DMS114 treated with DMSO at 0.1 percent for 48 hours (cell line): ENCODE data around the gene LAMA2.
"Not testable (repeated sequence)": the region's sequence is repeated elsewhere in the genome, so short reads cannot be mapped to it uniquely, and the experiment has no call there.

Experiments
- DNase-seq: peaks from one replicate; lab custom pipeline; 2025; ENCODE audit not compliant: unreplicated experiment; lab: John Stamatoyannopoulos, UW

Gene LAMA2

DNA sequence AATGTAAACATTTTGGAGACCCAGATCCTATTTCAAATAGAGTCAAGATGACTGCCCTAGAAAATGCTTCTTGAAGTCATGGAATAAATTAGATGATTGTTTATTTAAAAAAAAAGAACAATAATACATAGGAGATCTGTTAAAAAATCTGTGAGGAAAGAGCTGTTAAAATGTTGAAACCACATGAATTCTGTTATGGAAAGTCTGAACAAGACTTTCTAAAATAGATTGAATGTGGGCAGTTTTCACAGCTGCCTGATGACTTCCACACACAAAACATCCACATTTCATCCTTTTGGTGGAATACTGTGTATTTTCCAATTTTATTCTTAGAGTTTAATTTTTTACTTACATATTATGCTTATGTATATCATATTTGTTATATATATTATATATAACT, 186.1 kb downstream of the LAMA2 start:
- no peak for DNase-seq

GRCh38 chr6:129073051-129073450, 190.1 kb downstream of the LAMA2 start:
- DNase-seq, result no peak

DNA sequence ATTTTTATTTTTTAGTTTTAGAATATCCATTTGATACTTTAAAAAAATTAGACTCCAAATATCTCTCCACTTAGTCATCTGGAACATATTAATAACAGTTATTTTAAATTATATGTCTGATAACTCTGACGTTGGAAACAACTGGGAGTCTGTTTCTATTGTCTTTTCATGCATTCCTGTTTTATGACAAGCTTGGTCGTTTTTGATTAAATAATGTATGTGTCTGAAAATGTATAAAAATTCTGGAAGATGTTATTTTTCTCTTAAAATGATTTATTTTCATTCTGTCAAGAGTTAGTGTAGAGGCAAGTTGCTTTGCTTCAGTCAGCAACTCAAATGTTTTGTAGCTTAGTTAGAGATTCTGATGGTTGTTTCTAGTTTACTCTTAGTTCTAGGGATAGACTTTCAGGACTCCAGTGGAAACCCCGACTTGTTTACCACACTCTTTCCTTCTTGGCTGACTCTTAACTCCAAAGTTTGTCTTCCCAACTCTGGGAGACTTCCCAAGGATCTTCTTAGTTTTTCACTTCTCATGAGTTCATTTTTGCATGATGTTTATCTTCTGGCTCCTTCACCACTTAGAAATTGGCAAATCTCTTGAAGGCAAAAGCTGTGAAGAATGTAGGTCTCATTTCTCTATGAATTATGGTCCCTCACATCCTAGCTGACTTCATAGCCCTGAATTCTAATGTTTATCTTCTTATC, 190.9 kb downstream of the LAMA2 start:
- DNase-seq, result no peak

GRCh38 chr6:129084406-129084805, 201.5 kb downstream of the LAMA2 start:
- no peak for DNase-seq

GRCh38 chr6:129088481-129088880, 205.5 kb downstream of the LAMA2 start:
- DNase-seq, result not testable (repeated sequence)

GRCh38 chr6:129089357-129089756, 206.4 kb downstream of the LAMA2 start:
- DNase-seq, result no peak

DNA sequence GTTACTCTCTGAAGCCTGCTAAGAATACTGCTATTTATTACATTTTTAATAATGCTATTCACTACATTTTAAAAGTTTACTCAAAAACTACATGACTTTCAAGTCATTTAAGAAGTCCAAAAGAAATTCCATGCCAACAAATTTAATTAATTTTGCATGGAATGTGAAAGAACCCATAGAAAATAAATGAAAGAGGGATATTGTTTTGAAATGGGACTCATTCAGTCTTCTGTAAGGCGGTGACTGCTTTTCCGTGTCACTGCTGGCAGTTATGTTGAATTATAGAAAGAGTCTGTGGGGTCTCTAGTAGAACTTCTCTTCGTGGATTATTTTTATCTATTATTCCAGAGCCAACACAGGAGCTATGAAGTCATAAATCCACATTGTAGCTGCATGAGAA, 211.2 kb downstream of the LAMA2 start:
- no peak for DNase-seq

DNA sequence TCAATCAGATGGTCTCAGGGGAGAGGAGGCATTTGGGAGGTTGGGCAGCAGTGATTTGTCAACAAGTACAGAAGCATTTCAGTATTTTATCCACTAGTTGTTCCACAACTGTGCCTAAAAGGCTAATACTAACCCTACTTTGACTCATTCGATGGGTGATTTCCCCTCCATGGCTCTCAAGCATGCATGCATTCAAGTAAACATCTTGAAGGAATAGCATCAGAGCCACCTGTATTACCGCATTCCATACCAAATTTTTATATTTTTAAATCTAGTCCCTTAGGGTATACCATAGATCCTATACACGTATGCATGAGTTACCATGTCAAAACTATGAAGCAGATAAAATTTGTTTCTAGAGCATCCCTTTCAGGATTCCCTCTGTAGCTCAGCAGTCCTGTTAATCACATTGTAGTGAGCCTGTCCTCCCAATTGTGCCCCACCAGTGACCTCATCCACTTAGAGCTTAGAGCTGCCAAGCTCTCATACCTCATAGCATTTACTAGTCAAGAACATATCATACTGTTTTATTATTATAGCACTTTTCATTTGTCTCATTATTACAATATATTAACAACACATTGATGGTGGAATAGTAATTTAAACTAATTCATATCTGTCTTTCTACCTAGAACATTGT, 213.8 kb downstream of the LAMA2 start:
- no peak for DNase-seq

GRCh38 chr6:129098061-129098553, 215.2 kb downstream of the LAMA2 start:
- DNase-seq, result no peak

DNA sequence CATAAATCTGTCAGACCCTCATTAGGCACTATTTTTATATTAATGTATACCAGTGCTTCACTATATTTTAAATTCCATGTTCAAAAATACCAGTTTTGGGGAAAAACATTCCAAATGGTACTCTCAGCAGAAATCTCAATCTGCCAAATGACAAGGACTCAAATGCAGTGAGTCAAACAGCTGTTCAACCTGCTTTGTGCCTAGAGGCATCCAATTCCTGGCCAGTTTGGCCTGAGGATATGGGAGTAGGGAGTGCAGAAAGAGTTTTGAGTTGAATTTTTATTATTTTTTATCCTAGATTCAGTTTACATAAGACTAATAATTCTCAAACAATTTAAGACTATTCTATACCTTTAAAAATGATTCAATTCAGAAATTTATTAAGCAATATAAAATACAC, 216.8 kb downstream of the LAMA2 start:
- no peak for DNase-seq

GRCh38 chr6:129100164-129100563, 217.2 kb downstream of the LAMA2 start:
- no peak for DNase-seq

DNA sequence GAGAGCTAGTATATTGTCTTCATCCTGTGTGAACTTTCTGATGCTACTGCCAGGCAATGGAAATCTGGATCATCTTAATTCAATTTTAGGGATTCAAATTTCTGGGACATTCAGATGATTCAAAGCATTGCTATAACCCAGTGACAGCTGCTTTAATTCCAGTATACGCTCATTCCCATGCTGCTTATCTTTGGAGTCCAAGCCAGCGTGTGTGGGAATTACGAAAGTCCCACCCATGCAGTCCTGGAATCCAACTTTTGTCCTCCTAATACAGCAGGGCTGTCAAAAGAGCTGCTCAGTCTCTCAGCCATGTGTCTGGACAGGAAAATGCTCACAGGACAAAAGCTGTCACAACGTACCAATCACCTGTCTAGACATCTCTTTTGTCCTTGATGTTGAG, 219.8 kb downstream of the LAMA2 start:
- no peak for DNase-seq

DNA sequence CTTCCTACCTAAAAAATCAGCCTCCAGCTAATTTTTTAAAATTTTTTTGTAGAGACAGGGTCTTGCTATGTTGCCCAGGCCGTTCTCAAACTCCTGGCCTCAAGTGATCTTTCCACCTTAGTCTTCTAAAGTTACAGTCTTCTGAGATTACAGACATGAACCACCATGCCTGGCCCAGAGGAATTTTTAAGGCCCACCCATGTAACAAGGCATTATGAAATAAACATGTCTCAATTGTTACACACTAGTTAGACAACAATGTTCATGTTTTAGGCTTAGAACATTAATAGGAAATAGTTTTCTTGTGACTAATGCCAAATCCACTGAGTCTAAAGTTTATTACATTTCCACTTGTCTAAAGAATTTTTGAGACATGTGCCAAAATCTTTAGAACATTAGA, 221.2 kb downstream of the LAMA2 start:
- DNase-seq, result no peak

DNA sequence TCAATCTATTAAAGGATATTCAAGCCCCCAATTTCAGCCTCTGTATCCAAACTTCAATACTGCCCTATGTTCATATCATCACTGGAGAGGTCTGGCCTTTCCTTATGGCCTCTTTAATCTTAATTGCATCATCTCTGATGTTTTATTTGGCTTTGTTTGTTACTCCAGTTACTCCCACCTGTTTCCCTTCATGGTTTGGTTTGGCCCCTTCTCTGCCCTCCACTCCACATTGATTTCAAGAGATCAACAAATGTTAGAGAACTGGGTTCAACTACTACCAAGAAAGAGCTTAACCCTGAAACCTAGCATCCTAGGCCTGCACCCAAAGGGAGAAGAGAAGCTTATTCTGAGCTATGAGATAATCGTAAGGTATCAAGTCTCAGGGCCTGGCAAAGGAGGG, 221.6 kb downstream of the LAMA2 start:
- DNase-seq, result no peak

DNA sequence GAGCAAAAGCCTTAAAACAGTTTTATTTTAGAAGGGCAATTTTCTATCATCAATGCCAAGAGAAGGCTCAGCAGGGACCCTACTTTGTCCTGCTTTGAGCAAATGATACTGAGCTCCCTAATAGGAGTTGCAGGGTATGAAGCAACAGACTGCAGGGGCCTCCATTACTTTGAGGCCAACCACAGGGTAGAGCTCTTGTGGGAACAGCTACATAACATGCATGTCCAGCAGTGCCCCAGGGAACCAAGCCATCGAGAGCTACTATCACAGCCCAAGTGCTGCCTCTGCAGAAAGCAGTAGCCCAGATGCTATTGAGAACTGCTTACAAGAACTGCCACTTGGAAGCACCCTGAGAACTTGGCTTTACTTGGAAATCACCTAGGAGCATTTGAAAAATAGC, 222.1 kb downstream of the LAMA2 start:
- no peak for DNase-seq

GRCh38 chr6:129105793-129106192, 222.9 kb downstream of the LAMA2 start:
- DNase-seq, result no peak

DNA sequence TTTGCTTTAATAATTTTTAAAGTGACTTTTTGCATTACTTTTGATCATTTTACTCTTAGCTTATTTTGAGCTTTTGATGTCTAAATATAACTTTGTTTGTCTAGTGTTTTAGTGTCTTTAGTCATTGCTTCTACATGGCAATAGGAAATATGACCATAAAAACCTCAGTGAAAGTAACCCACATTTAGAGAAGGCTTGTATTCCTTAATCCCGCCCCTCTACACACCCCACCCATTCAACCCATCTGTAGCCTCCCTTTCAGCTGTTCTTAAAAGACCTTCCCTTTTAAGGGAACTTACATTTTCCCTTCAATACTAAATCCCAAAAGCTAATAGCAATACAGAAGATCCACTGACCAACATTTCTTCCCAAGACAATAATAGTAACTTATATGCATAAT, 225.4 kb downstream of the LAMA2 start:
- no peak for DNase-seq

GRCh38 chr6:129110690-129111343, 227.9 kb downstream of the LAMA2 start:
- no peak for DNase-seq

- DNase-seq, result no peak
Observed at GRCh38 chr6:129111346-129111745, 228.4 kb downstream of the LAMA2 start.

DNA sequence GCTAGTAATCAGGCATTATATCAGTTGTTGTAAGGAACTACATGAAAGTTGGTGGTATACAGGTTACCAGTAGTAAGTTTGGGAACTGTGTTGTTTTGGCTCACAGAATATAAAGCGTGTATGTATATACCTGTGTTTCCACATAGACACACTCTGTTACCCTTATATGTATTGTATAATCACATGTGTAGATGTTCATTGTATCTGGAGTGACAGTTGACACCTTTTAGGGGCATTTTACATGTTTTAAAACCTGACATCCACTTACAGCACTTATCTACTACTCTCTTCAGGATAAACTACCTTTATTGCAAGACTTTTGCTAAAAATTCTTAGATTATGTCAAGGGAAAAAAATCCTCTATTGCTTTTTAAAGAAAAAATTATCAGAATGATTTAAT, 228.9 kb downstream of the LAMA2 start:
- DNase-seq, result no peak

- no peak for DNase-seq
Observed at GRCh38 chr6:129112591-129112990, 229.7 kb downstream of the LAMA2 start.

GRCh38 chr6:129113637-129114036, 230.7 kb downstream of the LAMA2 start:
- no peak for DNase-seq
